ENCODE data around the gene CDH4. TPM values are rescaled to one million over a fixed set of nuclear protein-coding genes. Genes with fewer than 3 reads are reported as not detected.

The CDH4 gene
- total RNA-seq, 1 donor from 2014 or later, result 0.99 TPM

DNA sequence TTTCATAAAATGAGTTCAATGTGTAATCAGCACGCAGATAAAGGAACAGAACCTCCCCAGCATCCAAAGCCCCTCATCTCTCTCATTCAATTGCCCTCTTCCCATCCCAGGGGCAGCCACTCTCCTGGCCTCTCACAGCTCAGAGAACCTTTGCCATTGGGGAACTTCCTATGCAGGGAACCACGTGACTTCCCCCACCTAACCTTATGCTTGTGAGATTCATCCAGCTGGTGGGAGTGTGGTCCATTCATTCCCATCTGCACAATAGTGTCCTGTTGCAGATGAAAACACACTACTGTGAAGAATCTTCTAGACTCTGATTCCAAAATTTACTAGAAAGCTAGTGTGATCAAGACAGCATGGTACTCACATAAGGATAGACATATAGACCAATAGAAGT lies 299.3 kb downstream of the CDH4 start:
- Mint-ChIP-seq H3K4me1 (ENCODE audit: low read depth) (peaks cover 7% of the 10 kb centered on the region), H3K27ac (ENCODE audit: unreplicated experiment) (no peak overlapping the region), H3K36me3 (ENCODE audit: low read depth) (peaks cover 2% of the 10 kb centered on the region)

GRCh38 chr20:61554617-61555016 lies 302.6 kb downstream of the CDH4 start:
- H3K9me3 Mint-ChIP-seq (ENCODE audit: low read depth), result peaks cover 14% of the 10 kb centered on the region
- peaks cover 10% of the 10 kb centered on the region for H3K4me1 Mint-ChIP-seq (ENCODE audit: low read depth)
- no peak overlapping the region for H3K27ac Mint-ChIP-seq (ENCODE audit: unreplicated experiment)
- peaks cover 2% of the 10 kb centered on the region for H3K36me3 Mint-ChIP-seq (ENCODE audit: low read depth)
- TF ChIP-seq, protein P1, sequence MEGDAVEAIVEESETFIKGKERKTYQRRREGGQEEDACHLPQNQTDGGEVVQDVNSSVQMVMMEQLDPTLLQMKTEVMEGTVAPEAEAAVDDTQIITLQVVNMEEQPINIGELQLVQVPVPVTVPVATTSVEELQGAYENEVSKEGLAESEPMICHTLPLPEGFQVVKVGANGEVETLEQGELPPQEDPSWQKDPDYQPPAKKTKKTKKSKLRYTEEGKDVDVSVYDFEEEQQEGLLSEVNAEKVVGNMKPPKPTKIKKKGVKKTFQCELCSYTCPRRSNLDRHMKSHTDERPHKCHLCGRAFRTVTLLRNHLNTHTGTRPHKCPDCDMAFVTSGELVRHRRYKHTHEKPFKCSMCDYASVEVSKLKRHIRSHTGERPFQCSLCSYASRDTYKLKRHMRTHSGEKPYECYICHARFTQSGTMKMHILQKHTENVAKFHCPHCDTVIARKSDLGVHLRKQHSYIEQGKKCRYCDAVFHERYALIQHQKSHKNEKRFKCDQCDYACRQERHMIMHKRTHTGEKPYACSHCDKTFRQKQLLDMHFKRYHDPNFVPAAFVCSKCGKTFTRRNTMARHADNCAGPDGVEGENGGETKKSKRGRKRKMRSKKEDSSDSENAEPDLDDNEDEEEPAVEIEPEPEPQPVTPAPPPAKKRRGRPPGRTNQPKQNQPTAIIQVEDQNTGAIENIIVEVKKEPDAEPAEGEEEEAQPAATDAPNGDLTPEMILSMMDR (IDR thresholded peaks at IDR 0.05), result no peak
- no peak for DNase-seq (ENCODE audit: low spot score)
- H3K4me3 Mint-ChIP-seq (ENCODE audit: unreplicated experiment), result no peak overlapping the region
- H3K27me3 Mint-ChIP-seq (ENCODE audit: low read depth), result no peaks in the 10 kb centered on the region

More for the DNA sequence above, 299.3 kb downstream of the CDH4 start:
- Mint-ChIP-seq H3K4me3 (ENCODE audit: unreplicated experiment) (no peak overlapping the region), H3K9me3 (ENCODE audit: low read depth) (peaks cover 14% of the 10 kb centered on the region), H3K27me3 (ENCODE audit: low read depth) (peaks cover 7% of the 10 kb centered on the region)
- DNase-seq (ENCODE audit: low spot score), result peak; percentile 27
- TF ChIP-seq, protein P1 (IDR thresholded peaks at IDR 0.05), result no peak

DNA sequence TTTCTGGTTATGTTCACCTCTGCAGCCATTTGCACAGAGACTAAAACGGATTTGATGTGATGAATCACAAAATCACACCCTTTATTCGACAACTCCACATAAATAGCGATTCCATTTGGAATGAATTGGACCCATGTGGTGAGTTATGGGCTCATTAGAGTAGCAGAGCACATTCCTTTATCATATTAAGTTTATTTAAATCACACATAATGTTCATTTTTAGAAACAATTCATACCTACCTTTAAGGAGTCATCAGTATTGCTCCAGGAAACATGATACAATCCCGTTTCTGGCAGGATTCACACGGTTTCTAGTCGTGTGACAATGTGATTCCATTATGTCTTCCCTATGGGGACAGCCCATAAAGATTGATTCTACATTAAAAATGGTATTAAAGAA lies 303.5 kb downstream of the CDH4 start:
- Mint-ChIP-seq H3K27me3 (ENCODE audit: low read depth) (no peaks in the 10 kb centered on the region), H3K4me3 (ENCODE audit: unreplicated experiment) (no peak overlapping the region), H3K27ac (ENCODE audit: unreplicated experiment) (no peak overlapping the region), H3K36me3 (ENCODE audit: low read depth) (peaks cover 2% of the 10 kb centered on the region), H3K9me3 (ENCODE audit: low read depth) (peaks cover 14% of the 10 kb centered on the region), H3K4me1 (ENCODE audit: low read depth) (peaks cover 10% of the 10 kb centered on the region)
- TF ChIP-seq, protein P1 (IDR thresholded peaks at IDR 0.05), result no peak
- DNase-seq (ENCODE audit: low spot score), result no peak

- no peak overlapping the region for H3K4me3 Mint-ChIP-seq (ENCODE audit: unreplicated experiment)
- no peaks in the 10 kb centered on the region for H3K27me3 Mint-ChIP-seq (ENCODE audit: low read depth)
- peaks cover 2% of the 10 kb centered on the region for H3K36me3 Mint-ChIP-seq (ENCODE audit: low read depth)
- no peak for DNase-seq (ENCODE audit: low spot score)
- TF ChIP-seq, protein P1 (IDR thresholded peaks at IDR 0.05), result no peak
- peaks cover 10% of the 10 kb centered on the region for H3K4me1 Mint-ChIP-seq (ENCODE audit: low read depth)
- H3K27ac Mint-ChIP-seq (ENCODE audit: unreplicated experiment), result peak overlapping the region; percentile 84
- peaks cover 14% of the 10 kb centered on the region for H3K9me3 Mint-ChIP-seq (ENCODE audit: low read depth)
These were observed 304.1 kb downstream of the CDH4 start for GRCh38 chr20:61556111-61556510.

- H3K36me3 Mint-ChIP-seq (ENCODE audit: low read depth), result no peaks in the 10 kb centered on the region
- H3K4me3 Mint-ChIP-seq (ENCODE audit: unreplicated experiment), result no peak overlapping the region
- H3K27me3 Mint-ChIP-seq (ENCODE audit: low read depth), result no peaks in the 10 kb centered on the region
- no peak overlapping the region for H3K27ac Mint-ChIP-seq (ENCODE audit: unreplicated experiment)
- no peak for DNase-seq (ENCODE audit: low spot score)
- H3K9me3 Mint-ChIP-seq (ENCODE audit: low read depth), result peaks cover 8% of the 10 kb centered on the region
- H3K4me1 Mint-ChIP-seq (ENCODE audit: low read depth), result peaks cover 10% of the 10 kb centered on the region
- TF ChIP-seq, protein P1 (IDR thresholded peaks at IDR 0.05), result no peak
These were observed 304.6 kb downstream of the CDH4 start for GRCh38 chr20:61556673-61557072.
